Panc1 (cell line): Measurements from ENCODE around the gene PLXNA2. TPM values are rescaled to one million over a fixed set of nuclear protein-coding genes. Genes with fewer than 3 reads are reported as not detected.

Experiments
- ATAC-seq: fragments of 200-7000 bp; cut with Tn5 transposase; 2 replicates; pipeline ENCODE4 v1.9.1; 2020; ENCODE audit warnings: mild to moderate bottlenecking, moderate library complexity
- BruUV-seq: library from RNA; stranded (reverse); fragments of 400-500 nt; replicated peaks from 2 replicates; lab custom pipeline; 2021; lab: Mats Ljungman, UMichigan
- CTCF ChIA-PET: fragments of 300-600 bp; sonication (Branson Sonifier 250); formaldehyde crosslinking; loops from one replicate; lab custom pipeline; 2022; ENCODE audit warnings: antibody characterized with exemption; lab: Charles Lee
- POLR2A ChIA-PET: fragments of 300-600 bp; sonication (Branson Sonifier 250); formaldehyde crosslinking; loops from one replicate; lab custom pipeline; 2022; ENCODE audit warnings: antibody characterized with exemption; lab: Charles Lee
- DNase-seq: peaks from one replicate; pipeline ENCODE4 v3.0.0-alpha.2; 2010; ENCODE audit warnings: low read depth, low spot score
- H3K27ac ChIP-seq: 2 replicates; pipeline ENCODE4 v1.5.1; 2011; ENCODE audit warnings: mild to moderate bottlenecking, low read length, inconsistent platforms
- H3K27me3 ChIP-seq: fragments of 200-500 bp; sonication (Bioruptor generic); 2 replicates; pipeline ENCODE4 v1.6.0; 2014; ENCODE audit warnings: low read length, inconsistent platforms; ENCODE audit not compliant: control insufficient read depth, insufficient read depth
- H3K36me3 ChIP-seq: fragments of 200-500 bp; sonication (Bioruptor generic); 2 replicates; pipeline ENCODE4 v1.5.1; 2014; ENCODE audit warnings: inconsistent platforms, mild to moderate bottlenecking, low read length, moderate library complexity; ENCODE audit not compliant: control insufficient read depth, insufficient read depth
- H3K4me1 ChIP-seq: 2 replicates; pipeline ENCODE4 v1.5.1; 2011; ENCODE audit warnings: inconsistent platforms, mild to moderate bottlenecking, low read length, moderate library complexity; ENCODE audit not compliant: control insufficient read depth, insufficient read depth
- H3K4me3 ChIP-seq, 2 experiments: 2 replicates each; pipeline ENCODE4 v1.5.1; 2011 to 2012; ENCODE audit warnings: low read depth in 2 of 2, low read length in 2 of 2, mild to moderate bottlenecking in 2 of 2, inconsistent platforms in 1 of 2, moderate library complexity in 1 of 2
- H3K9me3 ChIP-seq: fragments of 200-500 bp; sonication (Bioruptor generic); 2 replicates; pipeline ENCODE4 v1.5.1; 2014; ENCODE audit warnings: low read depth, mild to moderate bottlenecking, inconsistent platforms, low read length, moderate library complexity; ENCODE audit not compliant: control insufficient read depth, insufficient read depth
- POLR2AphosphoS5 ChIP-seq: IDR thresholded peaks from 2 replicates; pipeline ENCODE4 v1.6.1; 2012; ENCODE audit warnings: mild to moderate bottlenecking, low read depth, low read length, moderate library complexity
- SIN3A ChIP-seq: IDR thresholded peaks from 2 replicates; pipeline ENCODE4 v1.6.1; 2012; ENCODE audit warnings: low read depth, mild to moderate bottlenecking, low read length, moderate library complexity, borderline replicate concordance; ENCODE audit not compliant: insufficient read depth
- TCF7L2 ChIP-seq: IDR thresholded peaks from 2 replicates; pipeline ENCODE4 v1.6.1; 2011; ENCODE audit warnings: mild to moderate bottlenecking, low read depth, low read length, inconsistent platforms
- in situ Hi-C: cut with HindIII; loops from 2 replicates; pipeline ENCODE4 v1.10.0; 2016; ENCODE audit warnings: low sequenced_read_pairs, low pct_unique_long_range_greater_than_20kb
- intact Hi-C: fragments of 100-400 bp; cut with micrococcal nuclease; formaldehyde crosslinking; loops from one replicate; pipeline ENCODE4 v1.10.0; 2022; ENCODE audit not compliant: unreplicated experiment
- total RNA-seq: library from RNA; stranded (reverse); gene quantifications from one replicate; pipeline ENCODE4 v1.2.1, GENCODE V29; 2021; ENCODE audit not compliant: unreplicated experiment
- TF ChIP-seq, protein P1 (sequence below), 2 experiments: IDR thresholded peaks; 2 replicates each; pipeline ENCODE4 v1.6.1; 2011 to 2012; ENCODE audit warnings: low read depth in 2 of 2, control low read depth in 1 of 2, low read length in 1 of 2, mild to moderate bottlenecking in 1 of 2, moderate library complexity in 1 of 2; ENCODE audit not compliant: insufficient read depth in 1 of 2
- TF ChIP-seq, protein P2 (sequence below): fragments of 450-650 bp; IDR thresholded peaks from 2 replicates; pipeline ENCODE4 v1.5.1; 2017; ENCODE audit warnings: mild to moderate bottlenecking

PLXNA2 gene
- total RNA-seq, 1 experiment from 2014 or later = 0.98 TPM

DNA sequence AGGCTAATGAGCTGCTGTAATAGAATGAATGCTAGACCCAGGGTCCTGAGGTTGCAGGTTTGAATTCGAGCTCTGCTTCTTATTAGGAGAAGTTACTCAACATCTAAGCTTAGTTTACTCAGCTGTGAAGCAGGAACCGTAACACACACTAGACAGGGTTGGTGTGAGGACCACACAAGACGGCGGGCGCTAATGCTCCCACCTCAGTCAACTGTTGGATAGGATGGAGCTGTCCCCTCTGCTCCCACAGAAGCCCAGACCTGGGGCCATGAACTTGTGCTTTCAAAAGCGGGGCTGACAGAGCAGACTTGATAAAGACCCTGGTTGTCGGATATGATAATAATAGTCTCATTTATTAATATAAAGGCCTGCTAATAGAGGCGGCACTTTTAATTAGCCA lies 234.9 kb downstream of the PLXNA2 start:
- no peaks in the 10 kb centered on the region for H3K9me3 ChIP-seq
- no peaks in the 10 kb centered on the region for H3K27me3 ChIP-seq
- no peak overlapping the region for H3K4me3 ChIP-seq
- intact Hi-C loops = no loop called here
- TF ChIP-seq, protein P1, sequence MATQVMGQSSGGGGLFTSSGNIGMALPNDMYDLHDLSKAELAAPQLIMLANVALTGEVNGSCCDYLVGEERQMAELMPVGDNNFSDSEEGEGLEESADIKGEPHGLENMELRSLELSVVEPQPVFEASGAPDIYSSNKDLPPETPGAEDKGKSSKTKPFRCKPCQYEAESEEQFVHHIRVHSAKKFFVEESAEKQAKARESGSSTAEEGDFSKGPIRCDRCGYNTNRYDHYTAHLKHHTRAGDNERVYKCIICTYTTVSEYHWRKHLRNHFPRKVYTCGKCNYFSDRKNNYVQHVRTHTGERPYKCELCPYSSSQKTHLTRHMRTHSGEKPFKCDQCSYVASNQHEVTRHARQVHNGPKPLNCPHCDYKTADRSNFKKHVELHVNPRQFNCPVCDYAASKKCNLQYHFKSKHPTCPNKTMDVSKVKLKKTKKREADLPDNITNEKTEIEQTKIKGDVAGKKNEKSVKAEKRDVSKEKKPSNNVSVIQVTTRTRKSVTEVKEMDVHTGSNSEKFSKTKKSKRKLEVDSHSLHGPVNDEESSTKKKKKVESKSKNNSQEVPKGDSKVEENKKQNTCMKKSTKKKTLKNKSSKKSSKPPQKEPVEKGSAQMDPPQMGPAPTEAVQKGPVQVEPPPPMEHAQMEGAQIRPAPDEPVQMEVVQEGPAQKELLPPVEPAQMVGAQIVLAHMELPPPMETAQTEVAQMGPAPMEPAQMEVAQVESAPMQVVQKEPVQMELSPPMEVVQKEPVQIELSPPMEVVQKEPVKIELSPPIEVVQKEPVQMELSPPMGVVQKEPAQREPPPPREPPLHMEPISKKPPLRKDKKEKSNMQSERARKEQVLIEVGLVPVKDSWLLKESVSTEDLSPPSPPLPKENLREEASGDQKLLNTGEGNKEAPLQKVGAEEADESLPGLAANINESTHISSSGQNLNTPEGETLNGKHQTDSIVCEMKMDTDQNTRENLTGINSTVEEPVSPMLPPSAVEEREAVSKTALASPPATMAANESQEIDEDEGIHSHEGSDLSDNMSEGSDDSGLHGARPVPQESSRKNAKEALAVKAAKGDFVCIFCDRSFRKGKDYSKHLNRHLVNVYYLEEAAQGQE (IDR thresholded peaks at IDR 0.05; ENCODE audit: insufficient read depth in 1 of 2, low read depth in 2 of 2, low read length in 1 of 2) = no peak
- TF ChIP-seq POLR2AphosphoS5 (no peak), SIN3A (no peak), TCF7L2 (no peak)
- TF ChIP-seq, protein P2, sequence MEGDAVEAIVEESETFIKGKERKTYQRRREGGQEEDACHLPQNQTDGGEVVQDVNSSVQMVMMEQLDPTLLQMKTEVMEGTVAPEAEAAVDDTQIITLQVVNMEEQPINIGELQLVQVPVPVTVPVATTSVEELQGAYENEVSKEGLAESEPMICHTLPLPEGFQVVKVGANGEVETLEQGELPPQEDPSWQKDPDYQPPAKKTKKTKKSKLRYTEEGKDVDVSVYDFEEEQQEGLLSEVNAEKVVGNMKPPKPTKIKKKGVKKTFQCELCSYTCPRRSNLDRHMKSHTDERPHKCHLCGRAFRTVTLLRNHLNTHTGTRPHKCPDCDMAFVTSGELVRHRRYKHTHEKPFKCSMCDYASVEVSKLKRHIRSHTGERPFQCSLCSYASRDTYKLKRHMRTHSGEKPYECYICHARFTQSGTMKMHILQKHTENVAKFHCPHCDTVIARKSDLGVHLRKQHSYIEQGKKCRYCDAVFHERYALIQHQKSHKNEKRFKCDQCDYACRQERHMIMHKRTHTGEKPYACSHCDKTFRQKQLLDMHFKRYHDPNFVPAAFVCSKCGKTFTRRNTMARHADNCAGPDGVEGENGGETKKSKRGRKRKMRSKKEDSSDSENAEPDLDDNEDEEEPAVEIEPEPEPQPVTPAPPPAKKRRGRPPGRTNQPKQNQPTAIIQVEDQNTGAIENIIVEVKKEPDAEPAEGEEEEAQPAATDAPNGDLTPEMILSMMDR = no peak
- POLR2A ChIA-PET = no interaction called here
- H3K36me3 ChIP-seq = no peaks in the 10 kb centered on the region
- no peak for ATAC-seq
- no TSS peak for BruUV-seq
- H3K4me1 ChIP-seq = no peaks in the 10 kb centered on the region
- CTCF ChIA-PET = no interaction called here
- in situ Hi-C loops = no loop called here
- no peak for DNase-seq
- no peak overlapping the region for H3K27ac ChIP-seq

DNA sequence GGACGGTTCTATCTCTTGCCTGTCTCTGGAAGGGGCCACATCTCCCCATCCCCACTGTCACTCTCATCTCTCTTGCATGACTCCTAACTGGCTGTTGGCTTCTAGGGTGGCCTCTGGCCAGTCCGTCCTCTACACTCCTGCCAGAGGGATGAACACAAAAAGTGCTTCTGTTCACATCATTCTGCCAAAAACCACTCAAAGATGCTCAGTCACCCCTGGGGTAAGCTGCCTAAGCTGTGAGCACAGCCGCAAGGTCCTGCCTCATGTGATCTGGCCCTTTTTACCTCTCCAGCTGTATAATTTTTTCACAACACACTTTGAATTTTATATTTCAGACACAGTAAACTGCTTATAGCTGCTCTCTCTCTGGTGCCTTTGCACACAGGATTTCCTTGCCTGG lies 235.7 kb downstream of the PLXNA2 start:
- H3K36me3 ChIP-seq = no peaks in the 10 kb centered on the region
- POLR2A ChIA-PET = no interaction called here
- no peaks in the 10 kb centered on the region for H3K27me3 ChIP-seq
- in situ Hi-C loops (no loop called here), intact Hi-C loops (no loop called here)
- TF ChIP-seq, protein P1 (IDR thresholded peaks at IDR 0.05; ENCODE audit: insufficient read depth in 1 of 2, low read depth in 2 of 2, low read length in 1 of 2) = no peak
- TF ChIP-seq TCF7L2 = no peak
- TF ChIP-seq, protein P2 = no peak
- TF ChIP-seq POLR2AphosphoS5 = no peak
- TF ChIP-seq SIN3A = no peak
- H3K4me1 ChIP-seq = no peaks in the 10 kb centered on the region
- no peak overlapping the region for H3K27ac ChIP-seq
- CTCF ChIA-PET = no interaction called here
- H3K4me3 ChIP-seq = no peak overlapping the region
- no TSS peak for BruUV-seq
- ATAC-seq (no peak), DNase-seq (no peak)
- no peaks in the 10 kb centered on the region for H3K9me3 ChIP-seq
